ENCODE measurements around the gene HES7.
A peak's percentile ranks its signal among the peaks of the same experiment; 100 is the strongest.

HES7 gene

GRCh38 chr17:8142887-8143580 lies 19.1 kb upstream of the HES7 start:
- DNase-seq (ENCODE audit: low spot score), result no peak

DNA sequence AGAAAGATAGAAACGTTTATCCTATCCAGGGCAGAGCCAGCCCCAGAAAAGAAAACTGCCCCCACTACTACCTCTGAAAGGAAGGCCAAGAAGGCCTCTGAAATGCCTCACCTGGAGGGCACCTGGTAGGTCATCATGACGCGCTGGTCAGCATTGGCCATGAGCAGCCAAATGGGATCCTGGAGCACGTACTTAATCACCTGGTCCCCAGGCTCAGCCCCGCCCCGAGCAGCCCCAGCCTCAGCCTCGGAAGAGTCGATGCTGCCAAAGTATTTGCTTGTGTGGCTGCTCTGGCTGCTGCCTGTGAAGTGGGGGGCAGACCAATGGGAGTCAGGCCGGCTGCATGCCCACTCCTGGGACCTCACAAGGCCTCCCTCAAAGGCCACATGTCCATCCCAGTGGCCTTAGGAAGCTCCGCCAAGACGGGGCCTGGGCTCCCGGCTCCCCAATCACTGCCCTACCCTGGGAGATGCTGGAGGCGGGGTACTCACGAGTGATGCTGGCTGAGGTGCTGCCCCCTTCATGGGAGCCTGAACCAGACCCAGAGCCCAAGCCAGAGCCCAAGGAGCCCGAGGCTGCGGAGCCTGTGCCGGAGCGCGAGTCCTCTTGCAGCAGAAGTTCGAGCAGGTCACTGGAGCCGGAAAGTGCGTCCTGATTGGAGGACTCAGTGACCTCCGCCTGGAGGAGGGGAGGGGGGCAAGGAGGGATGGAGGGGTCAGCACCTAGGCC lies 18.4 kb upstream of the HES7 start:
- no peak for DNase-seq (ENCODE audit: low spot score)

- no peak for DNase-seq (ENCODE audit: low spot score)
These were observed 17.8 kb upstream of the HES7 start for GRCh38 chr17:8141741-8142140.

DNA sequence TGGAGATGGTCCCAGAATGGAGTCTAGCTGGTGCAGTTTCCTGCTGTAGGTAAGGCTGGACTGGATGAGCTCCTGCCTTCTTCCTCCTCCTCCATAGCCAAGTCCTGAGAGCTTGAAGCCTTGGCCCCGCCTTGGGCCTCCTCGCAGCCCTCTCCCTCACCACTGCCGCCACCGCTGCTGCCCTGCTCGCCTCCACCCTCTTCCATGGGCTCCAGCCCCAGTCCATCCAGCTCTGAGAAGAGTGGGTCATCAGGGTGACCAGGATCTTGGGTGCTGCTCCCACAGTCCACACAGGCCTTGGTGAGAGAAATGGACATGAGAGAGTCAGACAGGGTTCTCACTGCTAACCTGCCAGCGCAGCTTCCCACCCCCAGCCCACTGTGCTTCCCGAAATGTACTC lies 17.1 kb upstream of the HES7 start:
- DNase-seq (ENCODE audit: low spot score), result no peak

GRCh38 chr17:8140065-8141029 lies 16.4 kb upstream of the HES7 start:
- DNase-seq (ENCODE audit: low spot score), result no peak

GRCh38 chr17:8138672-8139371 lies 14.9 kb upstream of the HES7 start:
- peak; percentile 99 for DNase-seq (ENCODE audit: low spot score)

DNA sequence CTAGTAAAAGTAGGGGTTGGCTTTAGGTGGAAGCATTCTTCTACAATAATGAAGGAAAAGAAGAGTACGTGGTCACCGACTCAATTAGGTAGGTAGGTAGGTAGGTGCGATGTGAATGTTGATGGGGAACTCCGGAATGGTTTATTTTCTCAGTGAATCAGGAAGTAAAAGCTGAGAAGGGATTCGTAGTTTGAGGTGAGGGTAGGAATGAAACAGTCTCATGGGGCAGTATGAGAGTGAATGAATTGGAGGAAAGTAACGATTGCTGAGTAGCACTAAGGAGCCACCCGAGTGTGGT lies 14.4 kb upstream of the HES7 start:
- DNase-seq (ENCODE audit: low spot score), result no peak

- DNase-seq (ENCODE audit: low spot score), result no peak
These were observed 13.9 kb upstream of the HES7 start for GRCh38 chr17:8137645-8138373.

DNA sequence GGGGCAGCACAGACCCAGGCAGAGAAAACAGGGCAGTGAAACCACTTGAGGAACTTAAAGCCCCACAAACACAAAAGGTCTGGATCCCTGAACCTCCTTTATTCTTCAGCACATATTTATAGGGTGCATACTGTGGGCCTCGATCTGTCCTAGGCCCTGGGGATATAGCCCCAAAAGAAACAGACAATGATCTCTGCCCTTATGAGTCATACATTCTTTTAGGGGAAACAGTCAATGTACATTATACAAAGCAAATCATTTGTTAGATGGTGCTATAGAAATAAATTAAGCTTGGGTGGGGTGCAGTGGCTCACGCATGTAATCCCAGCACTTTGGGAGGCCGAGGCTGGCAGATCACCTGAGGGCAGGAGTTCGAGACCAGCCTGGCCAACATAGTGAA lies 10.0 kb upstream of the HES7 start:
- DNase-seq (ENCODE audit: low spot score), result no peak

- no peak for DNase-seq (ENCODE audit: low spot score)
These were observed 9.5 kb upstream of the HES7 start for GRCh38 chr17:8133399-8133798.

DNA sequence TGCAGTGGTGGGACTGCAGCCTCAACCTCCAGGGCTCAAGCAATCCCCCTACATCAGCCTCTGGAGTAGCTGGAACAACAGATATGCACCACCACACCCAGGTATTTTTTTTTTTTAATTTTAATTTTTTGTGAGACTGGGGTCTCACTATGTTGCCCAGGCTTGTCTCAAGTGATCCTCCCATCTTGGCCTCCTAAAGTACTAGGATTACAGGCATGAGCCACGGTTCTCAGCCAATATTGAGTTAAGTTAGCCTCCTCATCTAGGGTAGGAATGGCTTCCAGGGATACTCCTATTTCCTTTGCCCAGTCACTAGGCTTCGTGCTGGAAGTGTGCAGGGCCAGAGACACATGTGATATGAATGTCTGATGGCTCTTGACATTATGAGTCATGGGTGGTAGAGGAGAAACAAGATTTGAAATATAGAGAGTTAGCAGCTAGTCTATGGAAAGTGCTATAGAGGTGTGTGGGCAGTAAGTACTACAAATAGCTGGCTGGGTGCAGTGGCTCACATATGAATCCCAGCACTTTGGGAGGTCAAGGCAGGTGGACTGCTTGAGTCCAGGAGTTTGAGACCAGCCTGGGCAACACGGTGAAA lies 8.0 kb upstream of the HES7 start:
- peak; percentile 38 for DNase-seq (ENCODE audit: low spot score)

DNA sequence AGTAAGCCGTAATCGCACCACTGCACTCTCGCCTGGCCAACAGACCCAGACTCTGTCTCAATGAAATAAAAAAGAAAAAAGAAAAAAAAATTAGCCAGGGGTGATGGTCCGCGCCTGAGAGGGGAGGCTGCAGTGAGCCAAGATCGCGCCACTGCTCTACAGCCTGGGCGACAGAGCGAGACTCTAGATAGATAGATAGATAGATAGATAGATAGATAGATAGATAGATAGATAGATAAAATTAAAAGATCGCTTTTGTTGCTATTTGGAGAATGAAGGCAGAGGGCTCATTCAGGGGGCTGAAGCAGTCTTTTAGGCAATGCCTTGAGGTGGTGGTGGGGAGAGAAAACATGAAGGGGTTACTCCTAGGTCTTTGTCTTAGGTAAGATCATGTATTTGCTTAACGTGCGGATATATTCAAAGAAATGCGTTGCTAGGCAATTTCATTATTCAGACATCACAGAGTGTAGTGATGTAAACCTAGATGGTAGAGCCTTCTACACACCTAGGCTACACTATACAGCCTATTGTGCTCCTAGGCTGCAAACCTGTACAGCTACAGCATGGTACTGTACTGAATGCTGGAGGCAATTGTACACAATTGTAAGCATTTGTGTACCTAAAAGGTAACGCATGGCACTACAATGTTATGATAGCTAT lies 4.3 kb upstream of the HES7 start:
- DNase-seq (ENCODE audit: low spot score), result no peak

GRCh38 chr17:8126491-8127066 lies 2.7 kb upstream of the HES7 start:
- peak; percentile 26 for DNase-seq (ENCODE audit: low spot score)

DNA sequence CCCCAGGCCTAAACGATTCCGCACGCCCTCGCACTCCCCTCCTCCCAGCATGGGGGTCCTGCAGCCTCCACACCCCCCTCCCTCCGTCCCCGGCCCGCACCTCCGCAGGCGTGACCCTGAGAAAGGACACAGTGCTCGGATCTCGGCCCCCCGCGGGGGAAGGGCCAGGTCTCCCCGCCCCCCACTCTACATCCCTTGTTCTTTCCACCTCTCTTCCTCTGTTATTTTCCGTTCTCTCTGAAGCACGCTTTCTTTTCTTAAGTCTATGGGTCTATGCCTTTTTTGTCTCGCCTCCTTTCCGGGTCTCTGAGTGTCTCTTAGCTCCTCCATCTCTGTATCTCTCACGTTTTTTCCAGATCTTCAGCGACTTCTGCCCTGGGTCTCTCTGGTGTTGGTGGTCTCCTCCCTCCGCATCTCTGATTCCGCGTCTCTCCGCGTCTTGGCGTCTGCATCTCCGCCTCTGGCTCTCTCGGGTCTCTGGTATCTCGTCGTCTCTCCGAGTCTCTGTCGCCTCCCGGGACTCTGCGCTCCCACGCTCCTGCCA lies 2.1 kb upstream of the HES7 start:
- no peak for DNase-seq (ENCODE audit: low spot score)

DNA sequence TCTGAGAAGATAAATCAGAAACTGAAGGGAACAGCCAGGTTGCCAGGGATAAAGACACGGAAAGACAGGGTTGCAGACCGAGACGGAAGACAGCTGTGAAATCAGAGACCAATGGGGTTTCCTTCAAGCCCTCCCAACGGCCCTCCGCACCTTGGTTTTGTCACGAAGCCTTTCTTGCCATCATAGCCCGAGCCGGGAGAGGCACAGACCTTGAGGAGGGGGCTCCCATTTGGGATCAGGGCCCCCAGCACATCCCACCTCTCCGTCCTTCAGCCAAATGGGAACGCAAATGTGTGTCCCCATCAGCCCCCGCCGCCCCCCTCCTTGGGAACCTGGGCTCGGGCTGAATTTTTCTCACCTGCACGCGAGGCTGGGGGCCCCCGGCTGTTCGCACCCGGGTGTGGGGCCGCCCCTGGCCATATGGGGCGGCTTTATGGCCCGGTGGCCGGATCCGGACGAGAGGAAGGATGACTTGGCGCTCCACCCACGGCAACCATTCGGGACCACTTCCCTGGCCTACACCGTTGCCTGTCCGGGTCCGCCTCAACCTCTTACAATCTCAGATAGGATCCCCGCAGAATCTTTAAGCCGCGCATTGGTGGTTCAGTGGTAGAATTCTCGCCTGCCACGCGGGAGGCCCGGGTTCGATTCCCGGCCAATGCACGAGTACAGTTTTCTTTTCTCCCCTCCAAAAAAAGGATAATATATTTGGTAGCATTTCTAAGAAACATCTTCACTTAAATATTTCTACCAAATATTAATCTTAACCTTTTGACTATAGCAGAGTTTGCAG lies 1.4 kb upstream of the HES7 start:
- peak; percentile 72 for DNase-seq (ENCODE audit: low spot score)

GRCh38 chr17:8124350-8125153 lies 646 bp upstream of the HES7 start:
- no peak for DNase-seq (ENCODE audit: low spot score)

- no peak for DNase-seq (ENCODE audit: low spot score)
These were observed 797 bp downstream of the HES7 start for GRCh38 chr17:8122924-8123694.
